NOMO-1 treated with DMSO at 0.1 percent for 48 hours (cell line): ENCODE data around the gene WDR7.

Experiments
- DNase-seq: peaks from one replicate; lab custom pipeline; 2025; ENCODE audit not compliant: unreplicated experiment; lab: John Stamatoyannopoulos, UW

The WDR7 gene

GRCh38 chr18:56650944-56651770 lies at the start of gene WDR7:
Gene WDR7, plus strand, starts transcription at chr18:56651359. Its CDS starts 21,157 bp downstream, at chr18:56672516.
- peak; percentile 98 for DNase-seq

- no peak for DNase-seq
Measured at GRCh38 chr18:56606618-56607017, 44.5 kb upstream of the WDR7 start.

DNA sequence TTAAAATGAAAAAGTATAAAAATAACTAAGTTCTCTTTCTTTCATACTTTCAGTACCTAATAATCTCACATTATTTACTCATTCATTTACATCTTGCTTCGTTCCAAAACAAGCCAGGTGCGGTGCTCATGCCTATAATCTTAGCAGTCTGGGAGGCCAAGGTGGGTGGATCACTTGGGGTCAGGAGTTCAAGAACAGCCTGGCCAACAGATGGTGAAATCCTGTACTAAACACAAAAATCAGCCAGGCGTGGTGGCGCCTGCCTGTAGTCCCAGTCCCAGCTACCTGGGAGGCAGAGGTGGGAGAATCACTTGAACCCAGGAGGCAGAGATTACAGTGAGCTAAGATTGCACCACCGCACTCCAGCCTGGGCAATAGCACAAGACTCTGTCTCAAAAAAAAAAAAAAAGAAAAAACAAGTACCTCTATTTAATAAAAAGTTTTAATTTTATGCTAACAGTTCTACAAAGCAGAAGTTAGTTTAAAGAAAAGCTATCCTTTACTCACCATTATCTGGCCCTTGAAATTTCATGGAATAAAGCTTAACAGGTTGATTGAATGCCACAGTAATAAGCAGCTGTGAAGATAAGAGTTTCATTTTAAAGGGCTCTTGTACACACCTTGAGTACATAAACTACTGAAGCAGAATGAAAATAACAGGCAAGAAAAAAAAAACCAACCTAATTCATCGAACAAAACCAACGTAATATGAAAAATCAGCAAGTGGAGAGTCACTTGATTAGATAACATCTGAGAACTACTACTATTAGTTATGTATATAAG lies 35.2 kb upstream of the WDR7 start:
- no peak for DNase-seq

DNA sequence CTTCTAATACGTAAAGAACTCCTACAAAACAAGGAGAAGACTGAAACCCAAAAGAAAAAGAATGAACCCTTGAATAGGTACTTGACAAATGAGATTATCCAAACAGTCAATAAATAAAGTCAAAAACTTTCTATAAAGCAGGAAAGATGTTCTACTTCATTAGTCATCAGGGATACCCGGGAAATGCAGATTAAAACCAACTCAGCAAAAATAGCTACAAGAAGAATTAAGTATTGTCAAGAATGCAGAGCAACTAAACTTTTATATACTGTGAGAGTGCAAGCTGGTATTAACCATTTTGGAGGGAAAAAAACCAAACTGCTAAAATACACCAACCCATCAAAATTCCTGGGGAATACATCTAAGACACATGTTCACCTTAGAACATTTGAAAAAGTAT lies 23.2 kb upstream of the WDR7 start:
- DNase-seq, result no peak

GRCh38 chr18:56632070-56633022 lies 18.8 kb upstream of the WDR7 start:
- DNase-seq, result no peak

- DNase-seq, result no peak
Measured at GRCh38 chr18:56635007-56635406, 16.2 kb upstream of the WDR7 start.

GRCh38 chr18:56637176-56637575 lies 14.0 kb upstream of the WDR7 start:
- peak; percentile 28 for DNase-seq

- DNase-seq, result peak; percentile 33
Measured at GRCh38 chr18:56637711-56638231, 13.4 kb upstream of the WDR7 start.

- peak; percentile 97 for DNase-seq
Measured at GRCh38 chr18:56638232-56639103, 12.7 kb upstream of the WDR7 start, which contains the start of gene TXNL1. Gene TXNL1, minus strand, starts transcription at chr18:56638592. Its CDS starts 152 bp downstream, at chr18:56638440.

- no peak for DNase-seq
Measured at GRCh38 chr18:56639104-56639381, 12.1 kb upstream of the WDR7 start.

DNA sequence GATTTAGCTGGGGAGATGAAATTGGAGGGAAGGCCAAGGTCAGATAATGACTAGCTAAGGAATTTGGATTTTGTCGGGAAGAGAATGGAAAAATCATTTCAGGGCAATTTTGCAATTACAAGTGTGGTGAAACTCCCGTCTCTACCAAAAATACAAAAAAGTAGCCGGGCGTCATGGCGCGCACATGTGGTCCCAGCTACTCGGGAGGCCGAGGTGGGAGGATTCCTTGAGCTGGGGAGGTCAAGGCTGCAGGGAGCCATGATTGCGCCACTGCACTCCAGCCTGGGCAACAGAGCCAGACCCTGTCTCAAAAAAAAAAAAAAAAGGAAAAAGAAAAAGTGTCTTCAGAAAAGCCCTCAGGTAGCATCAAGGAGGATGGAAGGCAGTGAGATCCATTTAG lies 11.6 kb upstream of the WDR7 start:
- DNase-seq, result no peak

- DNase-seq, result no peak
Measured at GRCh38 chr18:56641714-56642337, 9.3 kb upstream of the WDR7 start.

DNA sequence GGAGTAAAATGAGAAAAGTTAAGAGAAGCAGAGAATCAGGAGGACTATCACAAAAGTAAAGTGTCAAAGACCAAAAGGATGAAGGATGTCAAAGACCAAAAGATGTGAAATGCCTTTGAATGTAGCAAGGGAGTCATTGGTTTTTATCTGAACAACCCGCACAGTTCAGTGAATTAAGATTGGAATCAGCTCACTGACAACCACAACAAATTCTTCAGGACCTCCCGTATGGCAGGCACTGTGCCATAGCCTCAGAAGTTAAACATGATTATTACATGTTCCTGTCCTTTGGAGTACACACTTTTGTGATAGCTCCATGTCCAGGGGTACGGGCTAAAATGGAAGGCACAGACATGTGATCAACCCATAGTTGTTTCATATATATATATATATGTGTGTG lies 7.8 kb upstream of the WDR7 start:
- no peak for DNase-seq

DNA sequence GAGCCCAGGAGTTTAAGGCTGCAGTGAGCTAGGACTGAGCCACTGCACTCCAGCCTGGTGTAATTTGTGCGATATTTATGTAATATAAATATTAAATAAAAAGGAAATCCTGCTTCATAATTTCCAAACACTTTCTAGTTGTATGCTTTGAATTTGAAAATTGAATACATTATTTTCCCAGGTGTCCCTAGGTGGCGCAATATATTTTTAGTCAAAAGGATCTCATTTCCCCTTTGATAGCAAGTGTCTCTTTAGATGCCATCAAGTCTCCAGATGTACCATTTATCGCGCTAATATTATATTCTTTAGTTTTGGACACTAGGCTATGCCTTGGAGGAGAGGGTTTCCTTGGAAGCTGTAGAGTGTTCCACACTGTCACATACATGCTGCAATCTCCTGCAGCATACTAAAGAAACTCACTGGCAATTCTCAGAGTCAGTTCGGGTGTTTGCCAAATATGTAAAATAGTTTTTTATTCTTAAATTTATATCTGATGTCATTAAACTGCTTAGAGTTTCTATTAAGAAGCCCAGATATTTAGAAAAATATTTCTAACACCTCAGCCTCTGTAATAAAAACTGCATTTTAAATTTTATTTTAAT lies 5.6 kb upstream of the WDR7 start:
- peak; percentile 36 for DNase-seq

- DNase-seq, result no peak
Measured at GRCh38 chr18:56647071-56647470, 4.1 kb upstream of the WDR7 start.

DNA sequence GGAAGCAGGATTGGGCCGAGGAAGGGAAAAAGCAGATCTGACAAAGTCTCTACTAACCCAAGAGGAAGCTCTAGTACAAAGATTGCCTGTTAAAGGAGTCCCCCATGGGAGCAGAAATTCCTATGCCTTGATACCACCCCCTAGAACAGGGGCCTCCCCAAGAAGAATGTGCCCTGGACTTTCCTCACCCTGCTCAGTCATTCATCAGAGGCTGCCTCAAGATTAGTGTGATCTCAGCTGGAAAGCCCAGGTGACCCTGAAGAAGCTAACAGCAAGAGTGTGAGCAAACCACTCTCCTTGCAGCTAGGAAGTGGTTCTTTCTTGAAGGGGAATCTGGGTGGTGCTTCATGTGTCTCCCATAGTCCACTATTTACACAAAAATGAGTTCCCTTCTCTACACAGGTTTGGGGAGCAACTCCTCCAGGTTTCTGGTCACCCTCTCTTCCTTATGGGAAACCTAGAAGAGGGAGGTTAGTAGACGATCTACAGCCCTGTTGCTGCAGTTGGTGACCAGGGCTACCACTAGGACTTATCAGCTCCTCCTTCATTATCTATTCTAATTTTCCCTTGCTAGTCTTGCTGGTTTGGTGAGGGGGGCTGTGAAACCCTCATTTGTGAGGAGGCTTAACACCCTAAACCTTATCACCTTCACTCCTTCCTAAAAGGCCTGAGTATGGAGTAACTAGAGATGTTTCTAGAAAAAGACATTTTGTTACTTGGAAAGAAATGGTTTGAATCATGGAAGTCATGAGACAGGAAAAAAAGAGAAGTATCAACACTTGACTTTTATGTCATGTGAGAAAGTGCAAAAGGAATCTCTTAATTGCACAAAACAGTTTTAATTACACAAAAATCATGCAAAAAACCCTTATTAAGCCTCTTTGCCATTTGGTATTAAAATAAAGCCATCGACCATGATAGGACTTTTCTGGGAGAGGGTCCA lies 2.9 kb upstream of the WDR7 start:
- no peak for DNase-seq

- DNase-seq, result no peak
Measured at GRCh38 chr18:56649996-56650395, 1.2 kb upstream of the WDR7 start.

DNA sequence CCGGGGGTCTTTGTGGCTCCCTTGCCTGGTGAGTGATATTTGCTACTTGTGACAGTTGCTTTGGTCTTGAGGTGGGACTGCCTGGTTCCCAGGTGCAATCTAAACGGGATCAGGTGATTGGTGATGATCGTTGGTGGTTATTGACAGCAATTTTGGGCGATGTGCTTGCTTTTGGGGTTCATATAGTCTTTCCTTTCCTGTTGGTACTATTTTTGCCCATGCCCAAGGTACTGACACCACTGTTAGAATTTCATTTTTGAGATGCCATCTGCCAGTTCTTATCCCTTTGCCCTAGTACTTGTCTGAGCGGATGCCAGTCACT lies 573 bp downstream of the WDR7 start:
- no peak for DNase-seq
